NCI-H2107 treated with DMSO at 0.1 percent for 48 hours (cell line): Measurements from ENCODE around the gene CAMK2B.

Experiments
- DNase-seq: peaks from one replicate; lab custom pipeline; 2025; ENCODE audit not compliant: unreplicated experiment; lab: John Stamatoyannopoulos, UW

Gene CAMK2B

DNA sequence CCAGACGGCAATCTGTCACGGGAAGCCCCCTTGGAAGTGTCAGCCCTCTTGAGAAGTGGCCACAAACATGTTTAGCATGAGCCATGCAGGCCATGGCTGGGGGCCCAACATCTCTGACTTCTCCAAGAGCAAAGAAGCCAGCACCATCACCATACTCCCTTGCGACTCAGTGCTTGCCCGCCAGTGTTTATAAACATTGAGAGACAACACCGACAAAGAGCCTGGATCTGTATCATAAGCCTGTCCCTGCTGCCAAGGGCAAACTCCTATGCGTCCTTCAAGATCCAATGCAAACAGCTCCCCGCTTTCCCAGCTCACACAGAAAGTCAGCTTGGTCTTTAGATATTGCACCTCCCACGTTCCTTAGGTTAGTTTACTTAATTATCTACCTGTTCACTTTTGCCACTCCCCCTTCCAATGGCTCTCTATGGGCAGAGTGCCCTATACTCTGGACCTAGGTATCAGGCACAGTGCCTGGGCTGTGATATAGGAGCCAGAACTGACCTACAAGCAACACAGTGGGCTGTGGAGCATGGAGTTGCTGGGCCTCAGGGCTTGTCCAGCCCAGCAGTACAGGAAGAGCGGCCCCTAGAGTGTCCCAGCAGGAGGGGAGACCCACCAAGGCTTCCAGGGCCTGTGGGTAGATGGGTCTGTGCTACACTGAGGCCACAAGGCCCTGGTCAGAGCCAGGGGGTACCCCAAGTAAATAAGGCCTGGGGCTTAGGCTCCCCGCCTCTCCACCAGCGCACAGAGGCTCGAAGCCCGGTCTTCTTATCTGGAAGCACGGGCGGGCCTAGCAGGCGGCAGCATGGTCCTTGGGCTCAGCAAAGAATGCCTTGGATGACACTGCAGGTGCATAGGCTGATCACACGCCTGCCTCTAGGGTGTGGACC is 37.7 kb downstream of the CAMK2B start:
- no peak for DNase-seq

DNA sequence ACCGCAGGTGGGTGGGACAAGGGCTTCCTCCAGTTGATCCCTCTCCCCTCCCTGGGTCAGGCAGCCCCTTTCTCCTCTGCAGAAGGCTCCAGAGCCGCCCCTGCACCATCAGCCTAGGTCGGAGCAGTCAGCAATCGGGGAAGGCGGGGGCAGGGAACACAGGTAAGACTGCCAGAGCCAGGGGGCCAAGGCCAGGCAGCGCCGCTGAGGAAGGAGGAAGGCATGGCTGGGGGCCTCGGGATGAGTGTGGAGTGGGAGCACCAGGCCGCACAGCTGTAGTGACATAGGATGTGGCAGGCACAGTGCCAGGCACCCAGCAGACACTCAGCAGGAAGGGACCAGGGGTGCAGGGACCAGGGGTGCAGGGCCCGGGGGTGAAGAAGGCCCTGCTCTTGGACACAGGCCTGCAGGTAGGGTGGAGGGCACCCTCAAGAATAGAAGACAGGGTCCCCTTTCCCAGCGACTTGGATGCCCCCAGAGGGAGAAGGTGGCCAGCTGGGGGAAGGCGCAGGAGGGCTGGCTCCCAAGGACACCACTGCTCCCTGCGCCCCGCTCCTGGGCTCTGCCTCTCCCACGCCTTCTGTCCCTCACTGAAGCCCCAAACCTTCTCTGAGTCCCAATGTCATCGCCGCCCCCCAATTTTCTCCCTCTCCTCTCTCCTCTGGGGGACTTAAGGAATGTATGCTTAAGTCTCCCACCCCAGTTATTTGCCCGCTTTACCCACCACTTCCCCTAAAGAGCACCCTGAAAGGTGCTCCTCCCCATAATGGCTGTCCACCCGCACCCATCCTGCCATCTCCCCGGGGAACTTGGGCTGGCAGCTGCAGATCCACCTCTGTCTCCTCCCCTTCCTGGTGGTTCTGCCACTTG is 38.5 kb downstream of the CAMK2B start:
- no peak for DNase-seq

DNA sequence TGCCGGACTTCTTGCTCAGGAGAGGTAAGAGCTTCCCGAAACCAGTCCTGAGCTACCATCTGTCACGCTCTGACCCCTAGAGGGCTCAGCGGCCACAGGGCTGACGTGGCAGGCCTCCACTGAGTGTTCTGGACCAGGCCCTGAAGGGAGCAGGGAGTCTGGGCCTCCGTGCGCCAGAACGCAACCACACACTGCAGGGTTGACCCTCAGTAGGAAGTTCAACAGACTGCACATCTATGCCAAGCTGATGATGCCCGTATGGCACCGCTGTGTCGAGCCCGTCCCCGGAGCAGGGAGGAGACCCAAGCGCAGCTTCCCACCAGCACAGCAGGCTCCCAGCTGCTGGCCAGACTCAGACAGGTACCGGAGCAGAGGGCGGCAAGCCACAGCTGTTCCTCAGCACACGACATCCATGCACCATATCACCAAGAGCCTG is 39.2 kb downstream of the CAMK2B start:
- DNase-seq, result no peak

DNA sequence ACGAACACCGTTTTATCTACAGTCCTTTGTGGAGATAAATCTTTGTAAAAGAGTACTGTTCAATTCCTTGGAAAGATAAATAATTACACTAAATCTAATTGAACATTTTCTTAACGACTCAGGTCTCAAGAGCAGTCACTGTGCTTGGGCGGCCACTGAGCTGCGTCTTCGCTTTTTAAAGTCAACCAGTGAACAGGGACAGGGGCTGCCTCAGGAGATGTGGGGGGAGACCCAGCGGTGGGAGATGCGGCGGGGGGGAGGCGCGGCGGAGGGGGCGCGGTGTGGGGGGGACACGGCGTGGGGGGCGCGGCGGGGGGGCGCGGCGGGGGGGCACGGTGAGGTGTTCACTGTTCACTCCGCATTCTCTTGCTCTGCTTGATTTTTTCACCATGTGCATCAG is 39.8 kb downstream of the CAMK2B start:
- DNase-seq, result no peak

DNA sequence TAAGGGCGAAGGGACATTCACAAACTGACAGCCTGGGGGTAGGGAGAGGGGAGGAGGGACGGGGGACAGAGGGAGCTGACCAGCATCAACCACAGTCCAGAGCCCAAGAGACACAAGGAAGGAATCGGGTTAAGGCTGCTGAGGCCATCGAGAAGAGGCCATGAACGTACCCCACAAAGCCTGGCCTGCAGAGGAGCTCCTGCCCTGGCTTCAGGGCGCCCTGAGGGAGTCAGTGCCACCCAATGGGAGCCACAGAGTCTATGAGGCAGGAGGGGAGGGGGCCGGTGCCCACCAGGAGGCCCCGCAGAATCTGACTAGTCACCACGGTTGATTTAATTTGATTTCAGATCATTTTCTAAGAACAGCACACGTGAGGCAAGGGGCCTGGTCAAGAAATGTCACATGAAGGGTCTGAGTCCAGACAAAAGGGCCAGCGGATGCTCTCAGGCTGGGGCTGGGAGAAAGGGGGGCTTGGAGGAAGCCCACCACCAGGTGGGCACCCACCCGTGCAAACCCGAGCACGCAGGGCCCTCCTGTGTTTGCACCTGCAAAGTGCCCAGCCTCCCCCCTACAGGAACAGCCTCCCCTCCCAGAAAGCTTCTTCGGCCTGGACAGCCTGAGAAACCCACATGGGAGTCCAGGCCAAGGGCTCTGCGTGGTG is 40.4 kb downstream of the CAMK2B start:
- no peak for DNase-seq

DNA sequence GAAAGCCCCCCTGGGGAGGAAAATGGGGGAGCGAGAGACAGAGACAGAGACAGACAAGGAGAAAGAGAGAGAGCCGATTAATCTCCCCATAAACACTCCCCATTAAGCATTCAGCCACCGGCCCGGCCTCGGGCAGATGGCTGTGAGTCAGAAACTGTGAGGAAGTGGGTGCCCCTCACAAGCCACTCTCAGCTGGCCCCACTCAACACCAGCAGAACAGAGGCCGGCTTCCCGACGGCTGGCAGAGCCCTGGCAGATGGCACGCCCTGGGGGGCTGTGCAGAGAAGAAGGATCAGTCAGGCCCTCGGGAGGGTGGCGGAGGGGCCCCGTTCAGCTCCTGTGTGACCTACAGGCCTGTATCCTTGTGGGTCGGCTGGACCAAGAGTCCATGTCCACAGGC is 41.2 kb downstream of the CAMK2B start:
- no peak for DNase-seq

DNA sequence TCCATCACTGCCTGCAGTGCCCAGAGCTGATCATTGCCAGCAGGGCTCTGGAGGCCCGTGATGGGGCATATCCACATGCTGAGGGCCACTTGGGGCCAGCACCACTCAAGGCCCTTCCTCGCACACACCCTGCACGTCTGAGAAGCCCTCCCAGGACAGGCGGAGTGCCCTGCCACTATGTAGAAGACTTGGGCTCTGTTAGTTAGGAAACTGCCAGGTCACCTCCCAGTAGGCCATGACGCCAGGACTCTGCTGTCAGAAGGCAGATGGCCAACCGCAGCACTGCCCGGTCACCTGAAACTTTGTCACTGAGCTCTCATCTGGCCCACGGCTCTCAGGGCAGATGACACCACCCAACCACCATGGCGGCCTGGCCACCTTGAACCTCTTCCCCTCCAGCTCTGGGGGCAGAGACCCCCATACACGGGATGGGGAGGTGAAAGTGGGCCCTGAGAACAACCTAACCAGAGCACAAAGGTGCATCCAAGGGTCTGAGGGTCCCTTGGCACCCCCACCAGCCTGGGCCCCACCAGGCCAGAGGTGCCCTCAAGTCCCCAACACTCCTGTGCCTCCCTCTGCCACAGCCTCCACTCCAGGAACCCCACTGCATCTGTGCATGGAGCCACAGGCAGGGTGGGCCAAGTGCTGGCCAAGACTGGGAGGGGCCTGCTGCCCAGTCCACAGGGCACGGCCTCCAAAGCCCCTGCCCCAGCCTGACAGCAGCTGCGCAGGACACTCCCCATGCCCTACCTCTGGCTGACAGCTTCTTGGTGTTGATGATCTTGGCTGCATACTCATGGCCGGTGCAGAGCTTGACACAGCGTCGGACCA is 41.8 kb downstream of the CAMK2B start:
- DNase-seq, result no peak

DNA sequence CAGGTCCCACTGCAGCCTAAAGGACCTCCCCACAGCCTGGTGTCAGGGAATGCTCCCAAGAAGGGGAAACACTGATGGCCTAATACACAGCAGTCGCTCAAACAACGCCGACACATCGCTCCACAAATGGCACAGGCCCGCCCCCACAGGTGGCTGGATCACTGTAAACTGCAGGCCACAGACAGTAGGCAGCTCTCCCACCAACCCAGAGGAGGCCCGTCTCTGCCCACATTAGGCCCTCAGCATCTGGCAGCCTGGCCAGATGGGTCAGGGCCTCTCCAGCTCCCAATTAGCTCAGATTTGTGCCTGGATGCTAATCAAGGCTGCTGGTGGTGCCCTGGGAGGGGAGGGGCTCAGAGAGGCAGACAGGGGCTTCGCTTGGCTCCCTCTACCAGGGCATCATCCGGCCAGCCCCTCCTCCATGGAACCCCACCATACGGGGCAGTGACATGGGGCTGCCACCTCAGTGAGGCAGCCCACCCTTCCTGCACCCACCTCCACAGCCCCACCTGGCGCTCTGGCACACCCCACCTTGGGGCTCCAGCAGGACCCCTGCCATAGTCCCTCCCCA is 42.7 kb downstream of the CAMK2B start:
- DNase-seq, result no peak

DNA sequence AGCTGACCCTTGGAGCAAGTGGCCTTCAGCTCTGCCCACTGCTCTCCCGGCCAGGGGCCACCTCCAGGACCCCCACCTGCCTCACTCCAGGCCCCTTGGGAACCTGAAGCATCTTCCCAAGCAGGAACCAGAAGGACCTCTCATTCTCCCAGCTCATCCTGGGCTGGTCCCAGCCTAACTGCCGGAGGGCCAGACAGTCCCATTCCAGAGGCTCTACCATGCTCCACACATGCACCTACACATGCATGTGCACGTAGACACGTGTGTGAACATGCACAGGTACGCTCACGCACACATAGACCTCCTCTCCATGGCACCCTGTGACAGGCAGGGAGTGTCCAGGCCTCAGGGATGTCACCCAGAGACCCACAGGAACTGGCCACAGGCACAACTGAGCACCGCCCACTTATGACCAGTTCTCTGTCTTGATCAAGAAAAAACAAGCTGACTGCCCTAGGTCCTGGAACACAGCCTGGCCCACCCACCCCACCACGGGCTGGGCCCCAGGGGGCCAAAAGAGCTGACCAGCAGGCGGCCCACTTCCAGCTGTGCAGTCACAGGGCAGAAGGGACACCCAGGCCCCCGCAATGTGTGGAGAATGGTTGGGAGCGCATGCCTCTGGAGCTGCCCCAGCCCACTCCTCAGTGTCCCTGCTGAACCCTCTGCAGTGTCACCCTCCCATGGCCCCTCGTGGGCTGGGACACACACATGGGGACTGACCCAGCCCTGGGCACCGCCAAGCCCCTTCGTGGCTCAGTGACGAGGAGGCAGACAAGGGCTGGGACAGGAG is 43.4 kb downstream of the CAMK2B start:
- DNase-seq, result no peak

DNA sequence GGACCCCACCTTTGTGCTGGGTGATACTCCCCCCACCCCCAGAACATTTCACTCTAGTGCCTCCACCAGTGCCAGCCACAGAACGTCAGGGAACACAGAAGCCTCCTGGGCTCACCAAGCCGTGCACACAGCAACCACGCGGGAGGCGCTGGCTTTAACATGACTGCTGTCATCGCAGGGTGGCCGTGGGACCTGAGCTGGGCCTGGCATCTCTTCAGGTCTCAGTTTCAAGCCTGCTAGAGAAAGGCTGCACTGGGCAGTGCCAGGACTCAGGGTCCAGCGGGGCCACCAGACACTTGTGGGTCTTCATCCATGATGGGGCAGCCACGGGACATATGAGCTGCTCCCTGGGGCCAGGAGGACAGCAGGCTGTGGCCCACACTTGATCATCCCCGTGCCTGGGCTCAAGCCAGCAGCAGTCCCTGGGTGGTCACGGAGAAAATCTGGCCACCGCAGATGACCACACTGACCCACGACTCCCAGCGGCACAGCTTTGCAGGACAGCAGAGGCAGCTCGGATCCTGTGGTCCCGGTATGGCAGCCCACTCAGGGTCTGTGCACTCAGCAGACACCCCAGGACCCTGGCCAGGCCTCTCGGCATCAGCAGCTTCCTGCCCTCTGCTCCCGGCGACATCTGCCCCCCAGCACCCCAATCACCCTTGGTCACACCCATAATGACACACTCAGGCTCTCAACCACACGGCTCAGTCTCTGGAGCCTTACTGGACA is 44.2 kb downstream of the CAMK2B start:
- no peak for DNase-seq

DNA sequence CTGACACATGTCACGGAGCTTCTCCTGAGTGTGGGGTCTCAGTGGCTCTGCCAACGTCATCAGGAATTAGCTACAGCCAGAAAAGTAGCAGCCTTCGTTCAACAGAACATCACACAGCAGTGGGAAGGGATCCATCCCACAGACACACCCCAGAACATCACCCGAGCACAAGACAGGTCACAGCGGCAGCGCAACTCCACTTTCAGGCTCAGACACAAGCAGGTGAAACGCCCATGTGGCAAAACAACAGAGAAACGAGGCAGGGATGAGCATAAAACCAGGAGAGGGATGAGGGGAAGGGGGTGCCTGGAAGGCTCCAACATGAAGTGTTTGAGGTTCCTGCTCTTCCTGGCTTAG is 44.8 kb downstream of the CAMK2B start:
- no peak for DNase-seq

DNA sequence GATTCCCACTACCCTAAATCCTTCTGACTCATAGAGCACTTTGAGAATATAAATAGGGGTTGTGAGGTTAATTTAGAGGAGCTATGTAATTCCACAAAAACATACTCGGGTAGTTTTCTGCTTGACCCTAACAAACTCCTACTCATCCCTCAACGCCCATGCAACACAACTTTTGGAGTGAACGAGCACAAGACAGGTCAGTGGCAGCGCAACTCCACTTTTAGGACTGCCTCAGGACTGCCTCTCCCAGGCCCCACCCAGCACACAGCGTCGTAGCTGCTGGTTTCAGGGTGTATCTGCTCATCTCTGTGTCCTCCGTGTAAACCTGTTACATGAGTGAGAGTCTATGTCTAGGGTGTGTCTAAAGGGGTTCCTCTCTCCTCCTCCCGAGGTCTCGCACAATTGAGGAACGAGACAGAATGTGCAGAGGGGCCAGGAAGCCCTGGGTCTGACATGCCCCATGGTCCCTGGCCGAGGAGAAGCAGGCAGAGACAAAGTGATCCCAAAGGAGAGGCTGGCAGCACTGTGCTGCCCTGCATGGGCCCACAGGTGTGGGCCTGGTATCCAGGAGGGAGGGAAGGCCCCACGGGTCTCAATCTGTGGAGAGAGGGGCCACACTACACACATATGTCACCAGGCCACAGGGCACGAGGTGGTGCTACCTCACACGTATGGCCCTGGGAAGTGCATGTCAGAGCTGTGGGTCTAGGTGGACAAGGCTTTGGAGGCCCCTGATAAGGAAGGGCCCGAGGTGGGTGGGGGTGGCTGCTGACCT is 45.5 kb downstream of the CAMK2B start:
- no peak for DNase-seq

DNA sequence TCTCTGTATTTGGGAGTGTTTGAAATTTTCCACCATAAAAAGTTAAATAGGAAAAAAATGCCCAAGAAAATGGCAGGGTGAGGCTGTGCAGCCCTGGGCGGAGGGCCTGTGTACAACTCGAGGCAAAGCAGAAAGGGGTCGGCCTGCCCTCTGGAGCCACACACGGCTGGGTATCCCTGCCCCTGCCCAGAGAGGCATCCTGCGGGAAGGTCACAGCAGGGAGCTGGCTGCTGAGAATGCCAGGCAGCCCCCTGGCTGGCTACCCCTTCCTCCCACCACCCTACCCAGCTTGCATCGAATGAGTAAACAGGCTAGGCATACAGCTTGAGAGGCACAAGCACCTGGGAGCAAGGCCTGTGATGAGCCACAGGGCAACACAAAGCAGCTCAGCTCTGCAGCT is 46.1 kb downstream of the CAMK2B start:
- DNase-seq, result no peak

DNA sequence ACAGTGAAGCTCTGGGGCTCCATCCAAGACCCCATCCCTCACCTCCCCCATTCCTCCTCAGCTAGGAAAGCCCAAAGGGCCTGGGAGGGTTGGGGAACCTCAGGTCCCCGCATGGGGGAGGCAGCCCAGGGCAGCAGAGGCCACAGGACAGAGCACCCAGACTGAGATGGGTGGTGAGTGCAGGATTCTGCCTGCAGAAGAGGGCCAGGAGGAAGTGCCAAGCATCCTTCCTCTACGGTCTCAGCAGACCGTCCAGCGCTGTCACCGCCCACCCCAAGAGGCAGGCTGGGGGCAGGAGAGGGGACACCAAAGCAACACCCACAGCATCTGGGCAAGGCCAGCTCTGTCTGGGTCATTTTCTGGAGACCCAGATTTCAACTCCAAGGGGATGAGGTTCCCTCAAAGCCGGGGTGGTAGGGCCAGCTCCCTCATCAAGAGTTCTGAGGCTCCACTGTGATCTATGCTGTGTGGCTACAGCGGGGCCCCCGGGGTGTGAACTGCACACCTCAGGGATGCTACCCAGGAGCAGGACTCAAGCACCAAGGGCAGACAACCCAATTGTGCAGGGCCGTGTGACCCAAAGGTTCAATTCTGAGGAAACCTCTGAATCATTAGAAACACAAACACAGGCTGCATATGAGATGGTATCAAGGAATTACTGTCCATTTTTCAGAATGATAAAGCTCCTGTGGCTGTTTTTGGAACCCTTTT is 46.8 kb downstream of the CAMK2B start:
- DNase-seq, result no peak

DNA sequence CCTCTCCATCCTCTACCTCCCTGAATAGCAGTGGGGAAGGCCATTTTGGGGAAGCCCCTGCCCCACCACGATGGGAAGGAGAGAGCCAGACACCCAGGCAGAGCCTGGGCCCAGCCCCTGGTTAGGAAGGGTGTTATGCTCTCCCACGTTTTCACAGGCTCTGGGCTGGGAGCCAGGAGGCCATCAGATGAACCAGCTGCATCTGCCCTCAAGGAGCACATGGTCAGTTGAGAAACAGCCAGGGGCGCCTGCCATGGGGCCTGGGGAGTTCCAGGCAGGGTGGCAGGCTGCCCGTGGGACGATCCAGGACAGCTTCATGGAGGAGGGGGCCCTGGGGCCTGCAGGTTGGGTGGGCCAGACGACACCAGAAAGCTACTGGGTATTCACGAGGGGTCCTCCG is 47.5 kb downstream of the CAMK2B start:
- DNase-seq, result no peak

DNA sequence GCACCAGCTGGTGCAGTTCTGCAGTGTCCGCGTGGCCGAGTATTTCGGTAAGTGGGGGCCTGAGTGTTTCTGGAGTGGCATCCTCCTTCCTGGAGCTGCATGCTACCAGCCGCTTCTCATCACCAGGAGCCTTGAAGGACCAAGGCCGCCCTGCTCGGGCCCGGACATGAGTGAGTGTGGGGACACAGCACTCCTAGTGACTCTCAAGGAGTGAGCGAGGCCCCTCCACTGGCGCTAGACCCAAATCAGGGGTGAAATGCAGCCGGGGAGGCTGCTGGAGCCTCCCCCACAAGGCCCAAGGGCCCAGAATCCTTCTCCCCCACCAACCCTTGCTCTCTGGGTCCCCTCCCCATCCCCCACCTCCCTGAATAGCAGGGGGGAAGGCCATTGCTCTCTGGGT is 48.0 kb downstream of the CAMK2B start:
- DNase-seq, result no peak

DNA sequence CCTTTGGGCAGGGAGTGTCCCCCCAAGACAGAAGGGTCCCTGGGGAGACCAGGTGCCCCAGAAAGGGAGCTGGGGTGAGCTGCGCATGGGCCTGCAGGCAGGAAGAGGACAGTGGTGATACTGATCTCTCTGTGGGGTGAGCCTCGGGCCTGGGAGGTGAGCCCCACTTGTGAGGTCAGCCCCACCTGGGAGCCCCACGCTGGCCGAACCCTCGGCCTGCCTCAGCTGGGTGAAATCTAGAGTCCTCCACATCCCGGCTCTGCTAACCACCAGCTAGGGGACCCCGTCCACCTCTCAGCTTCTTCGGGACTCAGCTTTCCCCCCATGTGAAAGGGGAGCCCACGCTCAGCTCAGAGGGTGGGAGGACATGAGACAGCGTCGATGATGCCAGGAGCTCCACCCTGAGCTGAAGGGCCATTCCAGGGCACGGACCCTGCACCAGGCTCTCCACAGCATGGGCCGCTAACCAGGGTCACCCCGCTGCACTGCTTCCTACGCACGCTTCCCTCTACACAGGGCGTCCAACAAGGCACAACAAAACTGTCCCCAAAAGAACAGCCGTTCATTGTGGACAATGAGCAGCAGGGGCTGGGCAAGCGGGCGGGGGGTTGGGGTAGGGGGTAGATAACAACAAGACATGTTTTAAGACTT is 48.7 kb downstream of the CAMK2B start:
- DNase-seq, result no peak
